IMR-90 (cell line): Measurements from ENCODE around the gene TAOK1. TPM values are rescaled to one million over a fixed set of nuclear protein-coding genes. Genes with fewer than 3 reads are reported as not detected.

Experiments used
- CEBPB ChIP-seq: IDR thresholded peaks from 2 replicates; pipeline ENCODE4 v1.6.1; 2012; ENCODE audit warnings: low read depth, low read length, improper control_type of control experiment
- CHD1 ChIP-seq: IDR thresholded peaks from 2 replicates; pipeline ENCODE4 v1.6.1; 2012; ENCODE audit warnings: low read depth, low read length, improper control_type of control experiment
- NFE2L2 ChIP-seq: fragments of 150-350 bp; IDR thresholded peaks from 2 replicates; pipeline ENCODE4 v1.6.1; 2016; ENCODE audit warnings: low read depth, mild to moderate bottlenecking, low read length
- RFX5 ChIP-seq: IDR thresholded peaks from 2 replicates; pipeline ENCODE4 v1.8.0; 2012; ENCODE audit warnings: low read depth, mild to moderate bottlenecking, low read length, moderate library complexity
- polyA plus RNA-seq, 3 experiments: library from polyadenylated mRNA; depleted of rRNA; stranded (reverse); fragments of >200 nt; gene quantifications; 2 replicates each; pipeline ENCODE4 v1.2.3, GENCODE V29; 2012; ENCODE audit warnings: low replicate concordance in 1 of 3
- total RNA-seq: library from RNA; depleted of rRNA; stranded (reverse); fragments of >200 nt; gene quantifications from 2 replicates; pipeline ENCODE4 v1.2.3, GENCODE V29; 2012
- TF ChIP-seq, protein P1 (sequence below): fragments of 150-350 bp; IDR thresholded peaks from 2 replicates; pipeline ENCODE4 v1.6.1; 2016; ENCODE audit warnings: low read depth, mild to moderate bottlenecking, low read length, moderate library complexity, borderline replicate concordance
- TF ChIP-seq, protein P2 (sequence below): fragments of 150-350 bp; IDR thresholded peaks from 2 replicates; pipeline ENCODE4 v1.6.1; 2017; ENCODE audit warnings: mild to moderate bottlenecking, antibody characterized with exemption, low read length, low read depth

The TAOK1 gene
- total and polyA plus RNA-seq, 2 of the 4 experiments (the other 2 are of a cell fraction): 9.8 to 91.8 TPM

DNA sequence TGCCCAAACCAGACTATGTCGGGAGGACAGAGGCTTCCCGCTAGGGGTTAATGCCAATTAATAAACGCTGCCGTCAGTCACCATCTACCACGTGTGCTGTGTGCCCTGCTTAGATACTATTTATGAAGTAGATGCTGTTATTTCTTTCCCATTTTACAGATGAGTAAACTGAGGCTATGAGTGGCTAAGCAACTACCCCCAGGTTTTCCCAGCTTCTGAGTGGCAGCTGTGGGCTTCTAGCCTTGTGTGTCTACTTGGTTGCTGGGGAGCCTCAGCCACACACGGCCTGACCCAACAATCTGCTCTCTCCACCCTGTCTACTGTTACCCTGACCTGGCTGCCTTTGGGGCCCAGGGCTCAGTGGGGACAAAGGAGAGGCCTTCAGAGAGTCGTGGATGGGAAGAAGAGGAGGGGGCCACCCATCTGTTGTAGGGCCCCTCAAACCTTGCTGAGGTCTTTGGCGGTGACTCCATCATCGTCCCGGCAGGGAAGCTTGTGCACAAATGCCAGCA, 192.1 kb downstream of the TAOK1 start (continued):
- TF ChIP-seq, protein P1, sequence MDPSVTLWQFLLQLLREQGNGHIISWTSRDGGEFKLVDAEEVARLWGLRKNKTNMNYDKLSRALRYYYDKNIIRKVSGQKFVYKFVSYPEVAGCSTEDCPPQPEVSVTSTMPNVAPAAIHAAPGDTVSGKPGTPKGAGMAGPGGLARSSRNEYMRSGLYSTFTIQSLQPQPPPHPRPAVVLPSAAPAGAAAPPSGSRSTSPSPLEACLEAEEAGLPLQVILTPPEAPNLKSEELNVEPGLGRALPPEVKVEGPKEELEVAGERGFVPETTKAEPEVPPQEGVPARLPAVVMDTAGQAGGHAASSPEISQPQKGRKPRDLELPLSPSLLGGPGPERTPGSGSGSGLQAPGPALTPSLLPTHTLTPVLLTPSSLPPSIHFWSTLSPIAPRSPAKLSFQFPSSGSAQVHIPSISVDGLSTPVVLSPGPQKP: no peak
- no peak for TF ChIP-seq CEBPB
- TF ChIP-seq NFE2L2: no peak
- TF ChIP-seq, protein P2, sequence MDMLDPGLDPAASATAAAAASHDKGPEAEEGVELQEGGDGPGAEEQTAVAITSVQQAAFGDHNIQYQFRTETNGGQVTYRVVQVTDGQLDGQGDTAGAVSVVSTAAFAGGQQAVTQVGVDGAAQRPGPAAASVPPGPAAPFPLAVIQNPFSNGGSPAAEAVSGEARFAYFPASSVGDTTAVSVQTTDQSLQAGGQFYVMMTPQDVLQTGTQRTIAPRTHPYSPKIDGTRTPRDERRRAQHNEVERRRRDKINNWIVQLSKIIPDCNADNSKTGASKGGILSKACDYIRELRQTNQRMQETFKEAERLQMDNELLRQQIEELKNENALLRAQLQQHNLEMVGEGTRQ: no peak
- TF ChIP-seq RFX5: no peak
- TF ChIP-seq CHD1: no peak
